Uterus (tissue), 2 donors: ENCODE results near the gene PPP2R3A.

Source experiments
- CTCF ChIP-seq, 4 experiments: fragments of 200-600 bp in 2 of 4; fragments of 450-650 bp in 2 of 4; sonication (generic) in 2 of 4; IDR thresholded peaks; one replicate each; pipeline ENCODE4 v1.5.1; 2016 to 2019; ENCODE audit warnings: antibody characterized with exemption in 4 of 4, mild to moderate bottlenecking in 2 of 4, moderate library complexity in 1 of 4
- POLR2A ChIP-seq, 2 donors: fragments of 450-650 bp; IDR thresholded peaks; one replicate each; pipeline ENCODE4 v1.6.1; 2016; ENCODE audit warnings: antibody characterized with exemption in 2 of 2, mild to moderate bottlenecking in 1 of 2, moderate library complexity in 1 of 2

- TF ChIP-seq CTCF (IDR thresholded peaks at IDR 0.05) (no peak), POLR2A (IDR thresholded peaks at IDR 0.05) (no peak)
Observed at GRCh38 chr3:135982404-135982761, 16.9 kb downstream of the PPP2R3A start.
